Keratinocyte (primary cell): ENCODE data around the gene WFIKKN1. TPM values are rescaled to one million over a fixed set of nuclear protein-coding genes. Genes with fewer than 3 reads are reported as not detected.

Experiments used
- DNase-seq: peaks from one replicate; pipeline ENCODE4 v3.0.0-alpha.2; 2011; ENCODE audit warnings: low read depth, missing footprints, low spot score
- FAIRE-seq: peaks from 2 replicates; lab custom pipeline; 2011; peaks lifted over from hg19 to GRCh38; lab: Jason Lieb, UNC
- H2AFZ ChIP-seq: 2 replicates; pipeline ENCODE4 v1.6.0; 2012; ENCODE audit warnings: low read length, control low read depth, inconsistent platforms; ENCODE audit not compliant: control insufficient read depth
- H3K27ac ChIP-seq: 2 replicates; pipeline ENCODE4 v1.5.1; 2011; ENCODE audit warnings: low read length; ENCODE audit not compliant: control insufficient read depth, insufficient read depth
- H3K27me3 ChIP-seq: 3 replicates; pipeline ENCODE4 v1.6.0; 2011; ENCODE audit warnings: low read length; ENCODE audit not compliant: control insufficient read depth, insufficient read depth; ENCODE audit errors: extremely low read depth
- H3K36me3 ChIP-seq, 2 experiments: 2 replicates in 1 of 2; 3 replicates in 1 of 2; pipeline ENCODE4 v1.5.1; 2011; ENCODE audit warnings: low read length in 2 of 2, mild to moderate bottlenecking in 1 of 2; ENCODE audit not compliant: control insufficient read depth in 2 of 2, insufficient read depth in 2 of 2; ENCODE audit errors: extremely low read depth in 1 of 2
- H3K4me1 ChIP-seq: 3 replicates; pipeline ENCODE4 v1.5.1; 2011; ENCODE audit warnings: low read length; ENCODE audit not compliant: control insufficient read depth, insufficient read depth; ENCODE audit errors: extremely low read depth
- H3K4me2 ChIP-seq: 3 replicates; pipeline ENCODE4 v1.6.0; 2011; ENCODE audit warnings: low read depth, low read length; ENCODE audit not compliant: control insufficient read depth, insufficient read depth; ENCODE audit errors: extremely low read depth
- H3K4me3 ChIP-seq, 3 experiments: fragments of 200-600 bp in 1 of 3; sonication (generic) in 1 of 3; 2 replicates in 2 of 3; 3 replicates in 1 of 3; pipeline ENCODE4 v1.5.1; 2011 to 2016; ENCODE audit warnings: low read length in 3 of 3, mild to moderate bottlenecking in 3 of 3, control low read depth in 2 of 3, inconsistent platforms in 1 of 3, low read depth in 1 of 3, mixed read lengths in 1 of 3, mixed run types in 1 of 3, moderate library complexity in 1 of 3; ENCODE audit not compliant: control insufficient read depth in 2 of 3, insufficient read depth in 2 of 3; ENCODE audit errors: extremely low read depth in 1 of 3
- H3K79me2 ChIP-seq: 2 replicates; pipeline ENCODE4 v1.6.0; 2012; ENCODE audit warnings: low read length; ENCODE audit not compliant: control insufficient read depth, insufficient read depth
- H3K9ac ChIP-seq: 3 replicates; pipeline ENCODE4 v1.6.0; 2011; ENCODE audit warnings: low read length; ENCODE audit not compliant: control insufficient read depth, insufficient read depth; ENCODE audit errors: extremely low read depth
- H3K9me1 ChIP-seq: 3 replicates; pipeline ENCODE4 v1.6.0; 2011; ENCODE audit warnings: low read length; ENCODE audit not compliant: control insufficient read depth, insufficient read depth; ENCODE audit errors: extremely low read depth
- H3K9me3 ChIP-seq: 2 replicates; pipeline ENCODE4 v1.5.1; 2012; ENCODE audit warnings: low read depth, low read length; ENCODE audit not compliant: control insufficient read depth
- H4K20me1 ChIP-seq: 3 replicates; pipeline ENCODE4 v1.6.0; 2011; ENCODE audit warnings: low read length; ENCODE audit not compliant: control insufficient read depth, insufficient read depth; ENCODE audit errors: extremely low read depth
- CTCF ChIP-seq, 3 experiments: IDR thresholded peaks in 1 of 3; conservative IDR thresholded peaks in 1 of 3; optimal IDR thresholded peaks in 1 of 3; 2 replicates in 2 of 3; 3 replicates in 1 of 3; pipeline versions ENCODE3 to v1.5.1; 2011; ENCODE audit warnings: low read length in 3 of 3, mild to moderate bottlenecking in 3 of 3, moderate library complexity in 2 of 3, control low read depth in 1 of 3, inconsistent platforms in 1 of 3; ENCODE audit not compliant: insufficient read depth in 2 of 3; ENCODE audit errors: extremely low read depth in 1 of 3
- EZH2 ChIP-seq: IDR thresholded peaks from one replicate; pipeline ENCODE4 v1.6.1; 2012; ENCODE audit warnings: inconsistent platforms, mild to moderate bottlenecking, low read length, moderate library complexity
- dilution Hi-C: fragments of 300-500 bp; cut with MboI; formaldehyde crosslinking; loops from one replicate; pipeline ENCODE4 v1.7.0; 2020; ENCODE audit warnings: low sequenced_read_pairs; ENCODE audit not compliant: extremely low pct_ligation_motif_present
- polyA minus RNA-seq, 3 experiments: library from RNA; depleted of rRNA, polyadenylated mRNA; stranded (reverse); fragments of >200 nt; gene quantifications; 1 replicate in 1 of 3; 2 replicates in 1 of 3; 3 replicates in 1 of 3; pipeline ENCODE4 v1.2.3, GENCODE V29; 2011
- polyA plus RNA-seq, 5 experiments: library from polyadenylated mRNA; depleted of rRNA in 3 of 5; stranded (reverse) in 3 of 5; stranded (forward) in 1 of 5; unstranded in 1 of 5; fragments of >200 nt; gene quantifications; 1 replicate in 1 of 5; 2 replicates in 3 of 5; 3 replicates in 1 of 5; pipeline versions ENCODE4 v1.2.1 to v1.2.3, GENCODE V29; 2011 to 2012; ENCODE audit warnings: missing spikeins in 2 of 5, low read depth in 1 of 5, low replicate concordance in 1 of 5

Gene WFIKKN1
- polyA plus RNA-seq (0.01 to 0.04 TPM in 2 of 3 replicates, not detected in the other), polyA minus RNA-seq (0.10 TPM in 1 of 3 replicates, not detected in the others)
- 0.12 TPM for polyA plus RNA-seq (2011; ENCODE audit: low read depth)
- 0.01 and 0.03 TPM in 2 replicates for polyA plus RNA-seq (2011; cell fraction: cytosol; rRNA removed)
- polyA plus RNA-seq (2011; cell fraction: nucleus; rRNA removed): 0.12 and 0.17 TPM in 2 replicates
- 0.03 and 0.47 TPM in 2 replicates for polyA plus RNA-seq (2012; ENCODE audit: low replicate concordance)
- polyA minus RNA-seq (2011; cell fraction: cytosol; rRNA and poly(A)+ RNA removed): not detected
- 0.31 and 0.42 TPM in 2 replicates for polyA minus RNA-seq (2011; cell fraction: nucleus; rRNA and poly(A)+ RNA removed)

- no peaks in the 10 kb centered on the region for H4K20me1 ChIP-seq
- no peak for TF ChIP-seq EZH2
- TF ChIP-seq CTCF (optimal IDR thresholded peaks at IDR 0.05 in 1 of 3, IDR thresholded peaks at IDR 0.05 in 1 of 3, conservative IDR thresholded peaks at IDR 0.05 in 1 of 3; ENCODE audit: extremely low read depth in 1 of 3, insufficient read depth in 2 of 3, low read length in 3 of 3): no peak
- H3K9me1 ChIP-seq: no peaks in the 10 kb centered on the region
- no peaks in the 10 kb centered on the region for H3K27me3 ChIP-seq
- H3K9ac ChIP-seq: no peak within 1 kb of the TSS
- FAIRE-seq (no peak), DNase-seq (no peak)
- H2AFZ ChIP-seq: no peak within 1 kb of the TSS
- H3K36me3 ChIP-seq: peaks cover 4 to 13% of the 10 kb centered on the region in 2 experiments
- H3K4me1 ChIP-seq: peaks cover 17% of the 10 kb centered on the region
- dilution Hi-C loops: no loop called here
- peaks cover 8% of the 10 kb centered on the region for H3K79me2 ChIP-seq
- no peaks in the 10 kb centered on the region for H3K9me3 ChIP-seq
- H3K4me3 ChIP-seq: no peak within 1 kb of the TSS
- no peak within 1 kb of the TSS for H3K4me2 ChIP-seq
- H3K27ac ChIP-seq: no peak within 1 kb of the TSS
These were observed at the start of gene WFIKKN1 for GRCh38 chr16:630815-631405. TSS of gene WFIKKN1 (plus strand) at chr16:630985. CDS start at chr16:631254, 269 bp downstream.

- H2AFZ ChIP-seq: no peak overlapping the region
- H3K9me1 ChIP-seq: no peaks in the 10 kb centered on the region
- peaks cover 3% of the 10 kb centered on the region for H3K27me3 ChIP-seq
- dilution Hi-C loops: no loop called here
- peaks cover 0 to 4% of the 10 kb centered on the region in 2 experiments for H3K36me3 ChIP-seq
- no peak overlapping the region for H3K9ac ChIP-seq
- no peak overlapping the region for H3K4me2 ChIP-seq
- no peaks in the 10 kb centered on the region for H3K9me3 ChIP-seq
- no peak for DNase-seq
- peaks cover under 1% of the 10 kb centered on the region for H3K4me1 ChIP-seq
- no peak overlapping the region for H3K4me3 ChIP-seq
- no peak overlapping the region for H3K27ac ChIP-seq
- H4K20me1 ChIP-seq: peaks cover 2% of the 10 kb centered on the region
- H3K79me2 ChIP-seq: no peaks in the 10 kb centered on the region
- FAIRE-seq: no peak
- TF ChIP-seq EZH2: no peak
- no peak for TF ChIP-seq CTCF (optimal IDR thresholded peaks at IDR 0.05 in 1 of 3, IDR thresholded peaks at IDR 0.05 in 1 of 3, conservative IDR thresholded peaks at IDR 0.05 in 1 of 3; ENCODE audit: extremely low read depth in 1 of 3, insufficient read depth in 2 of 3, low read length in 3 of 3)
These were observed 48.6 kb upstream of the WFIKKN1 start for GRCh38 chr16:582218-582613.
